ENCODE data around the gene SPRY4. TPM values are rescaled to one million over a fixed set of nuclear protein-coding genes. Genes with fewer than 3 reads are reported as not detected.

Gene SPRY4
- total and polyA plus RNA-seq, 2 of the 4 experiments (the other 2 are of a cell fraction), result 8.4 to 21.0 TPM

GRCh38 chr5:142263346-142263745 is 61.5 kb downstream of the SPRY4 start:
- 29% methylated on average over 1 of the region's 3 CpGs; no CpG with 5 or more reads in 1 of the 2 experiments for WGBS, 2 experiments (ENCODE audit: extremely low coverage in 2 of 2, insufficient read length in 1 of 2)
- no peak overlapping the region for H4K91ac ChIP-seq (ENCODE audit: insufficient read depth, low read depth, low read length)
- TF ChIP-seq RFX5 (IDR thresholded peaks at IDR 0.05; ENCODE audit: low read depth, low read length) (no peak), MAZ (IDR thresholded peaks at IDR 0.05; ENCODE audit: borderline replicate concordance, low read depth, low read length) (no peak), CEBPB (IDR thresholded peaks at IDR 0.05; ENCODE audit: low read depth, low read length) (no peak), ELK1 (IDR thresholded peaks at IDR 0.05; ENCODE audit: borderline replicate concordance, low read depth, low read length) (no peak), RCOR1 (IDR thresholded peaks at IDR 0.05; ENCODE audit: insufficient replicate concordance, low read length) (no peak), CHD1 (IDR thresholded peaks at IDR 0.05; ENCODE audit: low read depth, low read length) (no peak), USF2 (IDR thresholded peaks at IDR 0.05; ENCODE audit: low read depth, low read length) (no peak), RAD21 (IDR thresholded peaks at IDR 0.05; ENCODE audit: low read length) (no peak), FOS (IDR thresholded peaks at IDR 0.05; ENCODE audit: low read depth, low read length) (no peak), BHLHE40 (IDR thresholded peaks at IDR 0.05; ENCODE audit: low read depth, low read length) (no peak), POLR2A (IDR thresholded peaks at IDR 0.05; ENCODE audit: low read depth, low read length) (no peak), SMC3 (IDR thresholded peaks at IDR 0.05; ENCODE audit: low read depth, low read length) (no peak), NFE2L2 (IDR thresholded peaks at IDR 0.05; ENCODE audit: low read depth, low read length) (no peak), MAFK (IDR thresholded peaks at IDR 0.05; ENCODE audit: low read depth, low read length) (no peak)
- H2AK9ac ChIP-seq (replicated peaks; ENCODE audit: low read depth, low read length, poor library complexity), result no peak overlapping the region
- H4K5ac ChIP-seq (ENCODE audit: low read depth, low read length), result no peak overlapping the region
- no peak for DNase-seq
- H3K9me1 ChIP-seq (ENCODE audit: insufficient read depth, low read length), result no peaks in the 10 kb centered on the region
- no peak overlapping the region for H3K18ac ChIP-seq (ENCODE audit: low read depth, low read length)
- H3K79me1 ChIP-seq (ENCODE audit: low read depth in 1 of 2, low read length in 2 of 2), result no peaks in the 10 kb centered on the region
- H3K4ac ChIP-seq (ENCODE audit: low read depth, low read length), result no peak overlapping the region
- intact Hi-C loops (cut with micrococcal nuclease), result no loop called here
- H3K9me3 ChIP-seq (ENCODE audit: control insufficient read depth, insufficient read depth, low read length), result no peaks in the 10 kb centered on the region
- H4K8ac ChIP-seq (ENCODE audit: low read depth in 2 of 2, low read length in 2 of 2), result no peak overlapping the region
- dilution Hi-C loops (cut with HindIII; ENCODE audit: low sequenced_read_pairs, unreplicated experiment), result no loop called here
- H3K56ac ChIP-seq (ENCODE audit: extremely low read depth, insufficient read depth, low read length), result no peak overlapping the region
- H2BK120ac ChIP-seq (ENCODE audit: low read depth, low read length), result no peak overlapping the region
- BruUV-seq (replicated peaks), result no TSS peak
- CTCF ChIA-PET, result interaction anchor here (1.2 kb wide), 1 partner anchor 9 kb away, joined by 3 read pairs; no protein-coding TSS in a partner anchor
- no peaks in the 10 kb centered on the region for H3K36me3 ChIP-seq (ENCODE audit: control insufficient read depth, insufficient read depth, low read length)
- H2BK15ac ChIP-seq (ENCODE audit: low read depth, low read length), result no peak overlapping the region
- no peak overlapping the region for H2BK20ac ChIP-seq (ENCODE audit: low read depth, low read length)
- no peak overlapping the region for H2AK5ac ChIP-seq (ENCODE audit: low read depth, low read length)
- H3K27me3 ChIP-seq (ENCODE audit: control insufficient read depth, insufficient read depth, low read length), result no peaks in the 10 kb centered on the region
- no peak for ATAC-seq (ENCODE audit: low read depth)
- H3K27ac ChIP-seq (ENCODE audit: insufficient read depth, low read length), result no peak overlapping the region
- no peaks in the 10 kb centered on the region for H4K20me1 ChIP-seq (ENCODE audit: insufficient read depth, low read length)
- in situ Hi-C loops (cut with MboI; ENCODE audit: low sequenced_read_pairs), result no loop called here
- no peak overlapping the region; the same call in 1 of the 2 replicates for H3K23ac ChIP-seq (ENCODE audit: low read depth, low read length)
- no peak overlapping the region for H2BK5ac ChIP-seq (ENCODE audit: low read depth, low read length, poor library complexity, severe bottlenecking)
- no peak overlapping the region for H3K9ac ChIP-seq (ENCODE audit: low read depth, low read length)
- POLR2A ChIA-PET (ENCODE audit: unreplicated experiment), result no interaction called here
- H3K4me2 ChIP-seq (ENCODE audit: low read depth, low read length), result no peak overlapping the region
- H3K4me3 ChIP-seq (ENCODE audit: insufficient read depth, low read depth, low read length), result no peak overlapping the region
- no peak overlapping the region for H3K14ac ChIP-seq (replicated peaks; ENCODE audit: low read depth, low read length)
- H3K4me1 ChIP-seq (ENCODE audit: control insufficient read depth, insufficient read depth, low read length), result no peaks in the 10 kb centered on the region
- no peak overlapping the region for H2AFZ ChIP-seq (replicated peaks; ENCODE audit: low read length, poor library complexity)

Measured in IMR-90 (cell line).